HL-60 (cell line): ENCODE results near the gene NPR2.

ENCODE experiments used
- DNase-seq, 2 experiments: peaks; one replicate each; pipeline ENCODE4 v3.0.0-alpha.2; 2010 to 2020; ENCODE audit warnings: low read depth in 1 of 2, low spot score in 1 of 2
- H3K27ac ChIP-seq: fragments of 250-450 bp; sonication (Bioruptor Pico); replicated peaks from 2 replicates; pipeline ENCODE4 v1.5.1; 2020; ENCODE audit warnings: mild to moderate bottlenecking, moderate library complexity
- H3K27me3 ChIP-seq: fragments of 250-450 bp; sonication (Bioruptor Pico); 2 replicates; pipeline ENCODE4 v1.5.1; 2021; ENCODE audit warnings: mild to moderate bottlenecking, moderate library complexity; ENCODE audit not compliant: insufficient read depth, poor library complexity, severe bottlenecking
- H3K4me3 ChIP-seq: replicated peaks from 2 replicates; pipeline ENCODE4 v1.5.1; 2011; ENCODE audit warnings: mild to moderate bottlenecking, control low read depth, low read length; ENCODE audit not compliant: insufficient read depth
- CTCF ChIP-seq: IDR thresholded peaks from one replicate; pipeline ENCODE4 v1.5.1; 2011; ENCODE audit warnings: low read length, control low read depth, inconsistent platforms; ENCODE audit not compliant: insufficient read depth
- GABPA ChIP-seq: IDR thresholded peaks from 2 replicates; pipeline ENCODE4 v1.6.1; 2012; ENCODE audit warnings: low read depth
- POLR2AphosphoS5 ChIP-seq: IDR thresholded peaks from 2 replicates; pipeline ENCODE4 v1.6.1; 2012; ENCODE audit warnings: low read depth
- REST ChIP-seq: IDR thresholded peaks from 2 replicates; pipeline ENCODE4 v1.6.1; 2012; ENCODE audit warnings: low read depth; ENCODE audit not compliant: insufficient replicate concordance
- SPI1 ChIP-seq: IDR thresholded peaks from 2 replicates; pipeline ENCODE4 v1.6.1; 2012; ENCODE audit warnings: low read depth, mild to moderate bottlenecking, borderline replicate concordance

Gene NPR2

GRCh38 chr9:35753466-35753865 is 37.9 kb upstream of the NPR2 start:
- no peak overlapping the region for H3K4me3 ChIP-seq
- no peak overlapping the region for H3K27ac ChIP-seq
- no peaks in the 10 kb centered on the region for H3K27me3 ChIP-seq
- TF ChIP-seq SPI1 (no peak), GABPA (no peak), CTCF (no peak), POLR2AphosphoS5 (no peak), REST (no peak)
- DNase-seq, result no peak

GRCh38 chr9:35754264-35754663 is 37.1 kb upstream of the NPR2 start, which contains the start of gene MSMP:
TSS of gene MSMP (minus strand) at chr9:35754276. CDS start at chr9:35754129, 147 bp downstream.
- H3K4me3 ChIP-seq, result no peak within 1 kb of the TSS
- TF ChIP-seq CTCF (no peak), SPI1 (no peak), POLR2AphosphoS5 (no peak), REST (no peak), GABPA (no peak)
- no peak within 1 kb of the TSS for H3K27ac ChIP-seq
- no peaks in the 10 kb centered on the region for H3K27me3 ChIP-seq
- DNase-seq, result no peak

- no peak overlapping the region for H3K4me3 ChIP-seq
- DNase-seq, result no peak
- no peaks in the 10 kb centered on the region for H3K27me3 ChIP-seq
- H3K27ac ChIP-seq, result no peak overlapping the region
- TF ChIP-seq CTCF, result no peak
- TF ChIP-seq GABPA, result no peak
- no peak for TF ChIP-seq REST
- TF ChIP-seq SPI1, result no peak
- TF ChIP-seq POLR2AphosphoS5, result no peak
These were observed 36.3 kb upstream of the NPR2 start for GRCh38 chr9:35755071-35755470.
